Measurements from ENCODE around the gene SUSD1.

- TF ChIP-seq CTCF (IDR thresholded peaks at IDR 0.05) (no peak), POLR2A (IDR thresholded peaks at IDR 0.05) (no peak)
Measured at GRCh38 chr9:112007575-112008240, 167.4 kb downstream of the SUSD1 start.
